ENCODE data around the gene DCTD.

DNA sequence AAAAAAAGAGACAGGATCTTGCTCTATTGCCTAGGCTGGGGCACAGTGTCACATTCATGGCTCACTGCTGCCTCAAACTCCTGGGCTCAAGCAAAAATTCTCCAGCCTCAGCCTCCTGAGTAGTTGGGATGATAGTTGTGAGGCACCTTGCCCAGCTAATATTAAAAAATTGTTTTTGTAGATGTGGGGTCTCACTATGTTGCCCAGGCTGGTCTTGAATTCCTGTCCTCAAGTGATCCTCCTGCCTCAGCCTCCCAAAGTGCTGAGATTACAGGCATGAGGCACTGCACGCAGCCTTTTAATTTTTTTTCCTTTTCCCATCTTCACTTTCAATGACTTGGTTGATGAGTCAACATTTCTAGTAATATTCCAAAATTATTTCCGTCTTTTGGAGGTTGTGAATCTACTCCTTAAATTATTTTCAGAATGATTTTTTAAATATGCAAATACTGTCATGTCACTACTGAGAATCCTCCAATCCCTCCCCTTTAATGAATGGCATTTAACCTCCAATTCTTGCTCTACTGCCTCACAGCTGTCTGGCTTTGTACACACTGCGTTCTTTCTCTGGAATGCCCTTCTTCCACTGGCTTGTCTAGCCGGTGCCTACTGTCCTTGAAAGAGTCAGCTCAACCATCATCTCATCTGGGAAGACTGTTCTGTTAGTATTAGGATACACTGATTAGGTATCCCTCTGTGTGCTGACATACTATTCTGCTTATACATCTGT, 27.5 kb upstream of the DCTD start:
- TF ChIP-seq, protein P1, sequence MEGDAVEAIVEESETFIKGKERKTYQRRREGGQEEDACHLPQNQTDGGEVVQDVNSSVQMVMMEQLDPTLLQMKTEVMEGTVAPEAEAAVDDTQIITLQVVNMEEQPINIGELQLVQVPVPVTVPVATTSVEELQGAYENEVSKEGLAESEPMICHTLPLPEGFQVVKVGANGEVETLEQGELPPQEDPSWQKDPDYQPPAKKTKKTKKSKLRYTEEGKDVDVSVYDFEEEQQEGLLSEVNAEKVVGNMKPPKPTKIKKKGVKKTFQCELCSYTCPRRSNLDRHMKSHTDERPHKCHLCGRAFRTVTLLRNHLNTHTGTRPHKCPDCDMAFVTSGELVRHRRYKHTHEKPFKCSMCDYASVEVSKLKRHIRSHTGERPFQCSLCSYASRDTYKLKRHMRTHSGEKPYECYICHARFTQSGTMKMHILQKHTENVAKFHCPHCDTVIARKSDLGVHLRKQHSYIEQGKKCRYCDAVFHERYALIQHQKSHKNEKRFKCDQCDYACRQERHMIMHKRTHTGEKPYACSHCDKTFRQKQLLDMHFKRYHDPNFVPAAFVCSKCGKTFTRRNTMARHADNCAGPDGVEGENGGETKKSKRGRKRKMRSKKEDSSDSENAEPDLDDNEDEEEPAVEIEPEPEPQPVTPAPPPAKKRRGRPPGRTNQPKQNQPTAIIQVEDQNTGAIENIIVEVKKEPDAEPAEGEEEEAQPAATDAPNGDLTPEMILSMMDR (IDR thresholded peaks at IDR 0.05 in 8 of 11, conservative IDR thresholded peaks at IDR 0.05 in 3 of 11) = no peak
- no peak for TF ChIP-seq POLR2A (IDR thresholded peaks at IDR 0.05)
- TF ChIP-seq POLR2AphosphoS5 (IDR thresholded peaks at IDR 0.05) = no peak
